LNCaP clone FGC (cell line): ENCODE measurements around the gene MFSD6.

ENCODE experiments used
- DNase-seq: peaks from one replicate; pipeline ENCODE4 v3.0.0-alpha.2; 2011; ENCODE audit warnings: low read depth
- H3K4me3 ChIP-seq: 2 replicates; pipeline ENCODE4 v1.5.1; 2011; ENCODE audit warnings: mild to moderate bottlenecking, low read depth, low read length, control low read depth
- CTCF ChIP-seq: IDR thresholded peaks from 2 replicates; pipeline ENCODE4 v1.5.1; 2012; ENCODE audit warnings: mild to moderate bottlenecking; ENCODE audit not compliant: control insufficient read depth, insufficient read depth; ENCODE audit errors: extremely low read depth

The MFSD6 gene

GRCh38 chr2:190413421-190413820 lies 5.3 kb downstream of the MFSD6 start:
- TF ChIP-seq CTCF = no peak
- DNase-seq = no peak

GRCh38 chr2:190415251-190415650 lies 7.1 kb downstream of the MFSD6 start:
- H3K4me3 ChIP-seq = no peak overlapping the region
- TF ChIP-seq CTCF = no peak
- no peak for DNase-seq

More at GRCh38 chr2:190413421-190413820, 5.3 kb downstream of the MFSD6 start:
- H3K4me3 ChIP-seq = no peak overlapping the region

- no peak for DNase-seq
- no peak overlapping the region for H3K4me3 ChIP-seq
- TF ChIP-seq CTCF = no peak
These were observed 7.9 kb downstream of the MFSD6 start for GRCh38 chr2:190415794-190416775.

- no peak for DNase-seq
- H3K4me3 ChIP-seq = no peak overlapping the region
- TF ChIP-seq CTCF = no peak
These were observed 9.1 kb downstream of the MFSD6 start for GRCh38 chr2:190417045-190417842.

DNA sequence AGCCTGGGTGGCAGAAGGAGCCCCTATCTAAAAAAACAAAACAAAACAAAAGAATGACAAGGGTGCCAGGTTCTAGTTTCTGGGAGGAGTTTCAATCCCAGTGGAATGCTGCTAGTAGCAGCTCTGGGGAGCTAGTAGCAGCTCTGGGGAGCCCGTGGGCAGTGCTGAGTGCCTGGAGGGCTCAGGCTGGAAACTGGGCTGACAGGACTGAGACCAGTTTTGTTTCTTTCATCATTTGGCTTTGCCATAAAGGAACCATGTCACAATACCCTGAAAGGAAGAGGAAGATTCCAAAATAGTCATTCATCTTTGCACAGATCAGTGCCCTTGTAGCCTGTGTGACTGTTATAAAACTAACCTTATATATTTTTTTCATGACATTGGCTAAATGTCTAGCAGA lies 10.6 kb downstream of the MFSD6 start:
- no peak for TF ChIP-seq CTCF
- DNase-seq = no peak
- no peak overlapping the region for H3K4me3 ChIP-seq

DNA sequence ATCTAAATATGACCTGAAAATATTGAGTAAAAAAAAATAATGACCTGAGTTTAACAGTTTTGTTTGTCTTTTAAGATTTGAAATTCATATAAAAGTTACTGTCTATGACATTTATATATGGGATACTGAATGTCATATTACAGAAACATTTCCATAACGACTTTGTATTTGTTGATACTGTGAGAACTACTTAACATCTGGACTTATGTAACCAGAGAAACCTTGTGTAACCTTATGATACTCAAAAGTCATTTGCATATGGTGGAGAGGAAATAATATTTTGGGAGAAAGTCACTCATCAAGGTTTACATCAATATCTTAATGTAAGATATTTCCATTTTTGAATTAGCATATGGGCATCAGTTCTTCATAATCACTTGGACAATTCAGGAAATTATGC lies 12.6 kb downstream of the MFSD6 start:
- TF ChIP-seq CTCF = no peak
- no peak for DNase-seq
- no peak overlapping the region for H3K4me3 ChIP-seq
